Peyer's patch (tissue), 4 donors: ENCODE results near the gene ACSBG1.

Source experiments
- CTCF ChIP-seq, 6 experiments: fragments of 450-650 bp in 4 of 6; fragments of 200-600 bp in 2 of 6; sonication (generic) in 1 of 6; IDR thresholded peaks; one replicate each; pipeline ENCODE4 v1.5.1; 2017 to 2019; ENCODE audit warnings: antibody characterized with exemption in 6 of 6, mild to moderate bottlenecking in 3 of 6, moderate library complexity in 1 of 6
- POLR2A ChIP-seq, 2 donors: fragments of 450-650 bp; IDR thresholded peaks; one replicate each; pipeline ENCODE4 v1.5.1; 2017; ENCODE audit warnings: antibody characterized with exemption in 2 of 2, mild to moderate bottlenecking in 2 of 2, moderate library complexity in 2 of 2

- no peak for TF ChIP-seq CTCF (IDR thresholded peaks at IDR 0.05)
- no peak for TF ChIP-seq POLR2A (IDR thresholded peaks at IDR 0.05)
Observed at GRCh38 chr15:78243491-78243941, 9.2 kb upstream of the ACSBG1 start.
